B cell (primary cell): Measurements from ENCODE around the gene PFDN6.

Experiments
- CTCF ChIP-seq: fragments of 200-600 bp; IDR thresholded peaks from one replicate; pipeline ENCODE4 v1.8.0; 2022; ENCODE audit warnings: antibody characterized with exemption, mild to moderate bottlenecking
- EZH2 ChIP-seq: IDR thresholded peaks from 2 replicates; pipeline ENCODE4 v1.6.1; 2012; ENCODE audit warnings: borderline replicate concordance, low read depth, mild to moderate bottlenecking, moderate library complexity, low read length; ENCODE audit not compliant: insufficient read depth, poor library complexity, severe bottlenecking

- TF ChIP-seq CTCF = no peak
- no peak for TF ChIP-seq EZH2
These were observed 38.7 kb upstream of the PFDN6 start for GRCh38 chr6:33250731-33251130.
